RPMI7951 (cell line): ENCODE measurements around the gene NEURL1B. TPM values are rescaled to one million over a fixed set of nuclear protein-coding genes. Genes with fewer than 3 reads are reported as not detected.
"Not testable (repeated sequence)": the region's sequence is repeated elsewhere in the genome, so short reads cannot be mapped to it uniquely, and the experiment has no call there.

Experiments used
- DNase-seq: peaks from one replicate; pipeline ENCODE4 v3.0.0-alpha.2; 2012; ENCODE audit warnings: low read depth
- total RNA-seq: library from RNA; depleted of rRNA; stranded (reverse); fragments of >200 nt; shearing (Covaris generic); gene quantifications from 2 replicates; pipeline ENCODE4 v1.2.3, GENCODE V29; 2014

The NEURL1B gene
- total RNA-seq, 1 experiment from 2014 or later = 3.8 TPM

- DNase-seq = not testable (repeated sequence)
These were observed 37.4 kb downstream of the NEURL1B start for GRCh38 chr5:172678362-172678874.

- no peak for DNase-seq
These were observed 37.8 kb downstream of the NEURL1B start for GRCh38 chr5:172678902-172679301.

DNA sequence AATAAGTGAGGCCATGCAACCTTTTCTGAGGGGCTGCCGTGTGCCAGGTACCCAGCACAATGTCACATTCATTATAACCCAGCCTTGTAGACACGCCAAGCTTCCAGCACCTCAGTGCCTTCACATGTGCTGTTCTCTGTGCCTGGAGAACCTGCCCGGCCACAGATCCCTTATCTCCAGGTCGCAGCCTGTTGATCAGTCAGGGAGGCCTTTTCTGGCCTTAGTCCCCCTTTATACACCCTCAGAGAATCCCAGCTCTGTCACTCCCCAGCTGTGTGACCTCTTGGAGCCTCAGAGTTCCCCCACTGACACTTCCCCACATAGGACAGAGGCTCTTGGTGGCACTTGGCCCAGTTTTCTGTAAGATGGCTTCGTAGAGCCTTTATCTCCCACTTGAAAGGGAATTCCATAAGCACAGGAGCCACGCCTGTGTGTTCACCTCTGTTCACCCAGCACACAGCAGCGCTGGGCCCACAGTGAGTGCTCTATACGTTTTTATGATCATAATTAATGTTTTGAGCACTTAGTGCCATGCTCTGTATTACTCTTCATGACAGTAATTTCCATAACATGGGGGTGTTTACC, 38.7 kb downstream of the NEURL1B start:
- DNase-seq = no peak

DNA sequence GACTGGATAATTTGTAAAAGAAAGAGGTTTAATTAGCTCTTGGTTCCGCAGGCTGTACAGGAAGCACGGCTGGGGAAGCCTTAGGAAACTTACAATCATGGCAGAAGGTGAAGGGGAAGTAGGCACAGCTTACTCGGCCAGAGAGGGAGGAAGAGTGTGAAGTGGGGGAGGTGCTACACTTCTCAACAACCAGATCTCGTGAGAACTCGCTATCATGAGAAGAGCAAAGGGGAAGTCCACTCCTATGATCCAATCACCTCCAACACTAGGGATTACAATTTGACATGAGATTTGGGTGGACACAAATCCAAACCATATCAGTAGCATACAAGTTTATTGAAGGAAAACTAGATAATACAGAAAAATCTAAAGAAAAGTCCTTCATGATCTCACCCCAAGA, 39.9 kb downstream of the NEURL1B start:
- peak; percentile 24 for DNase-seq

DNA sequence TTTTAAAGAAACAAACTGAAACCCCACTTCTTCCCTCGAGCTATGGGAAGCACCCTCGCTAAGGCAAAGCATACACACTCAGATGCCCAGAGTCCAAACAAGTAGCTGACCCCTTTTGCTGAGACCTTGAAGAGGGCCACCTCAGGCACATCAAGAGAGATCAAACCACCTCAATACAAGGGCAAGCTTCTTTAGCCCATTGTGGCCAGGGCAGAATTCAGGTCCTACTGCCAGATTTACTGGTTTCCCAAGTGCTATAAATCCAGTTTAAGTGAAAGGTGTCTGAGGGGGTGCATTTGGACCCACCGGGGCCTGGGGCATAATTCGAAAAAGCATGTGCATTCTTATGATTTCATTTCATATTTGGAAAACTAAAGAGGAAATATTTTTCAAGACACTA, 40.4 kb downstream of the NEURL1B start:
- DNase-seq = no peak

DNA sequence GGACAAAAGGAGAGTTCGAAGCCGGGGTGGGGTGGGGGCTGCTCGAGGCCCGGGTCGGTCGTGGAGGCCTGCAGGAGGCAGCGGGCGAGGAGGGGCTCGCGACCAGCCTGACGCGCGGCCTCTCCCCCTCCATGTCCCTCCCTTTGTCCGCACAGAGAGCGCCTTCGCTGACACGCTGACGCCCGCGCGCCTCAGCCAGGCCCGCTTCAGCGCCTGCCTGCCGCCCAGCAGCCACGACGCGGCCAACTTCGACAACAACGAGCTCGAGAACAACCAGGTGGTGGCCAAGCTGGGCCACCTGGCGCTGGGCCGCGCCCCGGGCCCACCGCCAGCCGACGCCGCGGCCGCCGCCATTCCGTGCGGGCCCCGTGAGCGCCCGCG, 42.2 kb downstream of the NEURL1B start:
- DNase-seq = no peak

- DNase-seq = no peak
These were observed 42.8 kb downstream of the NEURL1B start for GRCh38 chr5:172683645-172684471.

DNA sequence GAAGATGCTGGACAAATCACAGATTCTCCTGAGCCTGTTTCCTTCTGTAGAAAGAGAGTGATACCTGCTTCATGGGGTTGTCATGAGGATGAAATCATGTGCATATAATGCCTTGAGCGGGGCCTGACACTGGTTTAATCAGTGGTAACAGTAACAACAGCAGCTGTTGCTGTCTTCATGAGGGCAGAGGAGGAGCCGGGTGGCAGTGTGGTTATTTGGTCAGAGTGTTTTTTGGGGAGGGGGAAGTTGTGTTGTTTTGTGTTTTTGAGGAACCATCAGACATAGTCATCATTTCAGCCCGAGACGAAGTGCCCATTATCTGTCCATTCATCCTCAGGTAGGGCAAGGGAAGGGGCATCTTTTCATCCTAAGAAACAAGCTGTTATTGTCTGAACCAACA, 44.0 kb downstream of the NEURL1B start:
- no peak for DNase-seq

DNA sequence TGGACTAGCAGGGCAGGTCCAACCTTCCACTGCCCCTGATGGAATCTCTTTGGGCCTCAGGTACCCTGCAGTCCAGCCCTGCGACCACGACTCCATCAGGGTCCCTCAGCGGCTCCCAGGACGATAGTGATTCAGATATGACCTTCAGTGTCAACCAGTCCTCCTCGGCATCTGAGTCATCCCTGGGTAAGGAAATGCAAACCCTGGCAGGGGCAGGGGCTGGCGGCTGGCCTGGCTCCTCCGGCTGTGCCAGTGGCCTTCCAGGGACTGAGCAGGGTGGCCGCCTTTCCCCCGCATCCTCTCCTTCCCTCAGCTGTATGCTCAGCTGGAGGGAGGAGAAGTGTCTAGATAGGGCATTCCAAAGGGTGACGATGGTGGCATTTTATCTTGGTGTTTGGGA, 45.0 kb downstream of the NEURL1B start:
- DNase-seq = peak; percentile 30

DNA sequence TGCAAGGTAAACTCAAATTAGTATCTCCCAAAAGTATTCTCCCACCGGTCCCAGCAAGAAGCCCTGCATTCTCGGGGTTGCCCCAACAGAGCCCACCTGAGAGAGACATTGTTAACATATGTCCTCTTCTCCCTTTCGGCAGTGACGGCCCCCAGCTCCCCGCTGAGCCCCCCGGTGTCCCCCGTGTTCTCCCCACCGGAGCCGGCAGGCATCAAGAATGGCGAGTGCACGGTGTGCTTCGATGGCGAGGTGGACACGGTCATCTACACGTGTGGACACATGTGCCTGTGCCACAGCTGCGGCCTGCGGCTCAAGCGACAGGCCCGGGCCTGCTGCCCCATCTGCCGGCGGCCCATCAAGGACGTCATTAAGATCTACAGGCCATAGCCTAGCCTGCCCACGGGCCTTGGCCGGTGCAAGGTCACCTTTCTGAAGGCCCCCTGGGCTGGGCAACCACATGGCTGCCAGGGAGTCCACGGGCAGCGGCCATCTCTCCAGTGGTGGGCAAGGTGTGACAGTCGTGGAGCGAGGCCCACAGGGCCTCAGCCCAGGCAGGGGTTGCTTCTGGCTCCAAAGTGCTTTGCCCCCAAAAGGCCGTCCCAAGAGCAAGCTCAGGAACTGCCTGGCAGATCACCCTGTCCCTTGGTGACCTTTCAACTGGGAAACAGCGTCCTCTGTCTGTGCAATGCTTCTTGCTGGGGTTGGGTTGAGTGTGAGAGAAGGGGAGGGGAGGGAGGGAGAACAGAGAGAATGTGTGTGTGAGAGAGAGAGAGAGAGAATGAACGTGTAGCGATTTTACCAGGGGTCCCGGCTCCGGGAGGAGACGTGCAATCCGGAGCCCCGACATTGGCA, 45.7 kb downstream of the NEURL1B start:
- DNase-seq = no peak

DNA sequence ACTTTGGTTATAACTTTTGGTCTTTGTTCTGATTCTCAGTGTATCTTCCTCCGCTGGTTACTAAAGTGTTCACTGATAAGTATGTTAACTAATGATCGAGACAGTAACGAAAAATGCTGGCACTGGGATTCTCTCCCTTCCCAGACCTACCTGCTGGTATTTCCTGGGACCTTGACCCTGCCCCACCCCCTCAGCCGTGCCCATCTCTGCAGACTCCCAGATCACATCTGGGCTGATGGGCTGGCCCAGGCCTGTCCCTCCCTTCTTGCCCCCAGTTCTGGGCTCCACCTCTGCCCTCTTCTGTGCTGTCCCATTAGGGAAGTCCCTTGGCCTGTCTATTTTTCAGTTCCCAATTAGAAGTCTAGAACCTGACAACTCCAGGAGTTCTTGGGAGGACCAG, 46.9 kb downstream of the NEURL1B start:
- no peak for DNase-seq

GRCh38 chr5:172688349-172689217, 47.5 kb downstream of the NEURL1B start:
- no peak for DNase-seq

- no peak for DNase-seq
These were observed 48.1 kb downstream of the NEURL1B start for GRCh38 chr5:172689218-172689572.

- DNase-seq = no peak
These were observed 48.7 kb downstream of the NEURL1B start for GRCh38 chr5:172689801-172690200.

GRCh38 chr5:172690258-172691075, 49.4 kb downstream of the NEURL1B start:
- no peak for DNase-seq

DNA sequence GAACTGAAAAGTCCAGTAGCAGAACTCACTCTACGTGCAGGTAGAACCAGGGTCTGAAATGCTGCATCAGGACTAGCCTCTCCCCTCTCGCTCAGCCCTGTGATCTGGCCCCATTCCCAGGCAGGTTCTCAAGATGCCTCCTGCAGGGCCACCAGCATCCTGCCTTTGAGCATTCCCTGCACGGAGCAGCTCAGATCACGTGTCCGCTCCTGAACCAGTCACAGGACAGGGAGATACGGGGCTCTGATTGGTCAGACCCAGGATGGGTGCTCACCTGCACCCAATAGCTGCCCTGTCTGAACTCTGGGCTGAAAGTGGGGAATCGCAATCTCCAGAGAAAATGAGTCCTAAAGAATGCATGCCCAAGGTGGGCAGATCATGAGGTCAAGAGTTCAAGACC, 50.8 kb downstream of the NEURL1B start:
- no peak for DNase-seq

DNA sequence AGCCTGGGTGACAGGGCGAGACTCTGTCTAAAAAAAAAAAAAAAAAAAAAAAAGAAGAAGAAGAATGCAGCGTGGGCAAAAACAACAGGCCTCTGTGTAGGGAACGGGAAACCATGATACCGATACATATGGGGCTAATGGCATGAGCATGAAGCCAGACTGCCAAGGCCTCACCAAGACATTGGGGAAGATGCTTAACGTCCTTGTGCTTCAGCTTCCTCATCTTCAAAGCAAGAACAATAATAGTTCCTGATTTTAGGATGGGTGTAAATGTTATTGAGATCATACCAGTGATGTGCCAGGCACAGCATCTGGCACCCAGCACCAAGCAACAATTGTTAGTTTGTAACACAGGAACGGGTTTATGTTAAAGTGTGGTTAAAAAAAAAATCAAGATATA, 51.4 kb downstream of the NEURL1B start:
- DNase-seq = no peak

GRCh38 chr5:172692981-172693380, 51.9 kb downstream of the NEURL1B start:
- DNase-seq = no peak

- DNase-seq = no peak
These were observed 53.0 kb downstream of the NEURL1B start for GRCh38 chr5:172694061-172694460.

- DNase-seq = no peak
These were observed 53.5 kb downstream of the NEURL1B start for GRCh38 chr5:172694541-172694940.
